ENCODE measurements around the gene TMEM8B.

TMEM8B gene

GRCh38 chr9:35906923-35907699 lies 78.1 kb downstream of the TMEM8B start:
- Histone ChIP-seq H4K12ac (ENCODE audit: low read depth, low read length) (peak overlapping the region; percentile 28), H2BK12ac (ENCODE audit: low read length) (peak overlapping the region; percentile 7), H3K18ac (ENCODE audit: low read length) (peak overlapping the region; percentile 15), H3K27ac (ENCODE audit: low read depth, low read length) (peak overlapping the region; percentile 60), H3K14ac (ENCODE audit: low read length) (peak overlapping the region; percentile 36), H3K4me1 (ENCODE audit: control insufficient read depth in 1 of 2, insufficient read depth in 2 of 2, low read length in 2 of 2) (peaks cover 42 to 56% of the 10 kb centered on the region in 2 experiments), H3K9me3 (ENCODE audit: insufficient read depth, low read depth, low read length) (no peaks in the 10 kb centered on the region), H2AK5ac (ENCODE audit: low read length) (peak overlapping the region; percentile 36), H3K4me3 (ENCODE audit: low read depth, low read length) (no peak overlapping the region), H4K8ac (ENCODE audit: low read depth, low read length) (peak overlapping the region; percentile 49), H3K27me3 (ENCODE audit: insufficient read depth, low read length) (no peaks in the 10 kb centered on the region), H2BK5ac (ENCODE audit: low read depth, low read length, poor library complexity) (peak overlapping the region; percentile 50), H3K23ac (ENCODE audit: low read length) (no peak overlapping the region), H3K36me3 (ENCODE audit: control insufficient read depth in 1 of 2, insufficient read depth in 2 of 2, low read length in 2 of 2) (no peaks in the 10 kb centered on the region), H4K91ac (ENCODE audit: low read depth, low read length) (peak overlapping the region; percentile 70), H2BK120ac (ENCODE audit: insufficient read depth, low read length, poor library complexity) (peak overlapping the region; percentile 36), H3K9ac (ENCODE audit: low read length) (no peak overlapping the region), H2AFZ (ENCODE audit: insufficient read depth, low read length, poor library complexity) (no peak overlapping the region), H3K79me2 (ENCODE audit: control insufficient read depth, insufficient read depth, low read length, poor library complexity) (peaks cover 3% of the 10 kb centered on the region), H3K4ac (ENCODE audit: low read depth, low read length) (peak overlapping the region; percentile 13), H3K79me1 (ENCODE audit: low read length) (peaks cover 23% of the 10 kb centered on the region), H3K4me2 (ENCODE audit: low read length) (peak overlapping the region; percentile 38)
- WGBS (ENCODE audit: extremely low coverage, insufficient coverage, insufficient read length), result no CpG with 5 or more reads among the region's 14 CpGs
- DNase-seq, result peak; percentile 25 to 31

GRCh38 chr9:35907711-35908503 lies 78.9 kb downstream of the TMEM8B start:
- Histone ChIP-seq H3K27ac (ENCODE audit: low read depth, low read length) (peak overlapping the region; percentile 78), H2BK120ac (ENCODE audit: insufficient read depth, low read length, poor library complexity) (peak overlapping the region; percentile 45), H3K14ac (ENCODE audit: low read length) (peak overlapping the region; percentile 36), H2BK5ac (ENCODE audit: low read depth, low read length, poor library complexity) (peak overlapping the region; percentile 50), H3K79me2 (ENCODE audit: control insufficient read depth, insufficient read depth, low read length, poor library complexity) (peaks cover 3% of the 10 kb centered on the region), H3K4me2 (ENCODE audit: low read length) (peak overlapping the region; percentile 38), H3K9ac (ENCODE audit: low read length) (no peak overlapping the region), H3K36me3 (ENCODE audit: control insufficient read depth in 1 of 2, insufficient read depth in 2 of 2, low read length in 2 of 2) (no peaks in the 10 kb centered on the region), H2AFZ (ENCODE audit: insufficient read depth, low read length, poor library complexity) (peak overlapping the region; percentile 53), H2BK12ac (ENCODE audit: low read length) (peak overlapping the region; percentile 67), H4K8ac (ENCODE audit: low read depth, low read length) (peak overlapping the region; percentile 59), H3K4me1 (ENCODE audit: control insufficient read depth in 1 of 2, insufficient read depth in 2 of 2, low read length in 2 of 2) (peaks cover 42 to 56% of the 10 kb centered on the region in 2 experiments), H4K91ac (ENCODE audit: low read depth, low read length) (peak overlapping the region; percentile 70), H3K23ac (ENCODE audit: low read length) (no peak overlapping the region), H4K12ac (ENCODE audit: low read depth, low read length) (peak overlapping the region; percentile 28), H3K27me3 (ENCODE audit: insufficient read depth, low read length) (no peaks in the 10 kb centered on the region), H3K79me1 (ENCODE audit: low read length) (peaks cover 23% of the 10 kb centered on the region), H3K18ac (ENCODE audit: low read length) (peak overlapping the region; percentile 16), H3K9me3 (ENCODE audit: insufficient read depth, low read depth, low read length) (no peaks in the 10 kb centered on the region), H2AK5ac (ENCODE audit: low read length) (peak overlapping the region; percentile 18), H3K4me3 (ENCODE audit: low read depth, low read length) (no peak overlapping the region), H3K4ac (ENCODE audit: low read depth, low read length) (peak overlapping the region; percentile 13)
- peak; percentile 25 to 53 for DNase-seq
- WGBS (ENCODE audit: extremely low coverage, insufficient coverage, insufficient read length), result no CpG with 5 or more reads among the region's 13 CpGs

GRCh38 chr9:35908504-35909125 lies 79.6 kb downstream of the TMEM8B start:
- peaks cover 3% of the 10 kb centered on the region for H3K79me2 ChIP-seq (ENCODE audit: control insufficient read depth, insufficient read depth, low read length, poor library complexity)
- peak overlapping the region; percentile 59 for H4K8ac ChIP-seq (ENCODE audit: low read depth, low read length)
- no peak for DNase-seq
- no CpG with 5 or more reads among the region's 9 CpGs for WGBS (ENCODE audit: extremely low coverage, insufficient coverage, insufficient read length)
- peaks cover 23% of the 10 kb centered on the region for H3K79me1 ChIP-seq (ENCODE audit: low read length)
- H3K9ac ChIP-seq (ENCODE audit: low read length), result no peak overlapping the region
- peak overlapping the region; percentile 67 for H2BK12ac ChIP-seq (ENCODE audit: low read length)
- peak overlapping the region; percentile 47 for H2BK5ac ChIP-seq (ENCODE audit: low read depth, low read length, poor library complexity)
- no peaks in the 10 kb centered on the region for H3K36me3 ChIP-seq (ENCODE audit: control insufficient read depth in 1 of 2, insufficient read depth in 2 of 2, low read length in 2 of 2)
- H3K18ac ChIP-seq (ENCODE audit: low read length), result peak overlapping the region; percentile 27
- peak overlapping the region; percentile 67 for H4K91ac ChIP-seq (ENCODE audit: low read depth, low read length)
- peak overlapping the region; percentile 45 for H2BK120ac ChIP-seq (ENCODE audit: insufficient read depth, low read length, poor library complexity)
- peak overlapping the region; percentile 51 for H2AK5ac ChIP-seq (ENCODE audit: low read length)
- no peak overlapping the region for H3K23ac ChIP-seq (ENCODE audit: low read length)
- no peak overlapping the region for H4K12ac ChIP-seq (ENCODE audit: low read depth, low read length)
- H3K14ac ChIP-seq (ENCODE audit: low read length), result peak overlapping the region; percentile 68
- no peak overlapping the region for H3K4me3 ChIP-seq (ENCODE audit: low read depth, low read length)
- H3K9me3 ChIP-seq (ENCODE audit: insufficient read depth, low read depth, low read length), result no peaks in the 10 kb centered on the region
- H3K27ac ChIP-seq (ENCODE audit: low read depth, low read length), result peak overlapping the region; percentile 78
- peak overlapping the region; percentile 38 for H3K4me2 ChIP-seq (ENCODE audit: low read length)
- H3K4me1 ChIP-seq (ENCODE audit: control insufficient read depth in 1 of 2, insufficient read depth in 2 of 2, low read length in 2 of 2), result peaks cover 42 to 56% of the 10 kb centered on the region in 2 experiments
- H3K27me3 ChIP-seq (ENCODE audit: insufficient read depth, low read length), result no peaks in the 10 kb centered on the region
- H3K4ac ChIP-seq (ENCODE audit: low read depth, low read length), result no peak overlapping the region
- peak overlapping the region; percentile 53 for H2AFZ ChIP-seq (ENCODE audit: insufficient read depth, low read length, poor library complexity)

- peak within 1 kb of the TSS; percentile 78 for H3K27ac ChIP-seq (ENCODE audit: low read depth, low read length)
- no peaks in the 10 kb centered on the region for H3K36me3 ChIP-seq (ENCODE audit: control insufficient read depth in 1 of 2, insufficient read depth in 2 of 2, low read length in 2 of 2)
- no peak within 1 kb of the TSS for H3K9ac ChIP-seq (ENCODE audit: low read length)
- H2AK5ac ChIP-seq (ENCODE audit: low read length), result peak within 1 kb of the TSS; percentile 57
- WGBS (ENCODE audit: extremely low coverage, insufficient coverage, insufficient read length), result no CpG with 5 or more reads among the region's 11 CpGs
- DNase-seq, result no peak
- H4K91ac ChIP-seq (ENCODE audit: low read depth, low read length), result peak within 1 kb of the TSS; percentile 67
- H3K4me3 ChIP-seq (ENCODE audit: low read depth, low read length), result no peak within 1 kb of the TSS
- peak within 1 kb of the TSS; percentile 38 for H3K4me2 ChIP-seq (ENCODE audit: low read length)
- no peak within 1 kb of the TSS for H3K23ac ChIP-seq (ENCODE audit: low read length)
- H4K8ac ChIP-seq (ENCODE audit: low read depth, low read length), result peak within 1 kb of the TSS; percentile 59
- H3K4ac ChIP-seq (ENCODE audit: low read depth, low read length), result no peak within 1 kb of the TSS
- peaks cover 3% of the 10 kb centered on the region for H3K79me2 ChIP-seq (ENCODE audit: control insufficient read depth, insufficient read depth, low read length, poor library complexity)
- H3K18ac ChIP-seq (ENCODE audit: low read length), result peak within 1 kb of the TSS; percentile 60
- peak within 1 kb of the TSS; percentile 47 for H2BK5ac ChIP-seq (ENCODE audit: low read depth, low read length, poor library complexity)
- H3K27me3 ChIP-seq (ENCODE audit: insufficient read depth, low read length), result no peaks in the 10 kb centered on the region
- peaks cover 1% of the 10 kb centered on the region for H3K9me3 ChIP-seq (ENCODE audit: insufficient read depth, low read depth, low read length)
- H2BK120ac ChIP-seq (ENCODE audit: insufficient read depth, low read length, poor library complexity), result peak within 1 kb of the TSS; percentile 82
- peak within 1 kb of the TSS; percentile 39 for H4K12ac ChIP-seq (ENCODE audit: low read depth, low read length)
- H3K14ac ChIP-seq (ENCODE audit: low read length), result peak within 1 kb of the TSS; percentile 68
- peak within 1 kb of the TSS; percentile 74 for H2BK12ac ChIP-seq (ENCODE audit: low read length)
- H3K79me1 ChIP-seq (ENCODE audit: low read length), result peaks cover 23% of the 10 kb centered on the region
- H3K4me1 ChIP-seq (ENCODE audit: control insufficient read depth in 1 of 2, insufficient read depth in 2 of 2, low read length in 2 of 2), result peaks cover 42 to 58% of the 10 kb centered on the region in 2 experiments
- peak within 1 kb of the TSS; percentile 69 for H2AFZ ChIP-seq (ENCODE audit: insufficient read depth, low read length, poor library complexity)
Measured at GRCh38 chr9:35909274-35909673, 80.2 kb downstream of the TMEM8B start, which contains the start of gene SPAAR. Gene SPAAR (plus strand): TSS chr9:35909490. CDS start chr9:35910464, 974 bp downstream.

Data from trophoblast cell (in vitro differentiated cells and primary cell).